Esophagus squamous epithelium (tissue), 4 donors: Measurements from ENCODE around the gene NPTXR.

ENCODE experiments used
- CTCF ChIP-seq, 6 experiments: fragments of 450-650 bp in 4 of 6; fragments of 200-600 bp in 2 of 6; sonication (generic) in 2 of 6; IDR thresholded peaks; one replicate each; pipeline ENCODE4 v1.5.1; 2016 to 2019; ENCODE audit warnings: antibody characterized with exemption in 6 of 6, mild to moderate bottlenecking in 4 of 6, moderate library complexity in 4 of 6
- POLR2A ChIP-seq, 4 donors: fragments of 450-650 bp; IDR thresholded peaks; one replicate each; pipeline ENCODE4 v1.6.1; 2017; ENCODE audit warnings: antibody characterized with exemption in 4 of 4, mild to moderate bottlenecking in 4 of 4, moderate library complexity in 3 of 4

GRCh38 chr22:38773363-38773946, 70.4 kb downstream of the NPTXR start:
- no peak for TF ChIP-seq CTCF (IDR thresholded peaks at IDR 0.05)
- TF ChIP-seq POLR2A (IDR thresholded peaks at IDR 0.05) = no peak
